Mononuclear cell (primary cell): ENCODE results near the gene CSMD2. TPM values are rescaled to one million over a fixed set of nuclear protein-coding genes. Genes with fewer than 3 reads are reported as not detected.

ENCODE experiments used
- H3K27me3 ChIP-seq: 2 replicates; pipeline ENCODE4 v1.6.0; 2011; ENCODE audit warnings: low read length, control low read depth; ENCODE audit not compliant: insufficient read depth
- H3K4me1 ChIP-seq: 2 replicates; pipeline ENCODE4 v1.5.1; 2011; ENCODE audit warnings: mild to moderate bottlenecking, low read length, control low read depth; ENCODE audit not compliant: insufficient read depth
- H3K4me3 ChIP-seq: 2 replicates; pipeline ENCODE4 v1.5.1; 2011; ENCODE audit warnings: mild to moderate bottlenecking, low read length, moderate library complexity
- H3K9me3 ChIP-seq: 2 replicates; pipeline ENCODE4 v1.5.1; 2011; ENCODE audit warnings: low read depth, mild to moderate bottlenecking, control low read depth, low read length
- total RNA-seq: library from RNA; depleted of rRNA; stranded (reverse); fragments of >200 nt; gene quantifications from one replicate; pipeline ENCODE4 v1.2.3, GENCODE V29; 2012

Gene CSMD2
- total RNA-seq, 1 donor = not detected

DNA sequence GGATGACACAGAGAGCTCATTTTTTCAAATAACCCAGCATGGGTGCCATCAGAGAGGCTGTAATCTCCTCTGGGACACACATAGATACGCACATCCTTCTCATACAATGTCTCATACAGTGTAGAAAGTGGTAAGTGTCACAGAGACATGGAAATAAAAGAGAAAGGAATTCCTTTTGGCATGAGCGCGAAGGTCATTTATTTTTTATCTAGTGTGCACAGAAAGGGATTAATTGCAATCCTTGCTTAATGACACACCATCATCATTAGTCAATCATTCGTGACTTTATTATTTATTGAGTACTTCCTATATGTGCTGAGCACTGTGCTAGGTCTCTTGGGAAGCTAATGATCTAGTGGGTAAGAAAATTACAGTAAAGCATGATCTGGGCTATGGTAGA lies 687.6 kb downstream of the CSMD2 start:
- Histone ChIP-seq H3K9me3 (no peaks in the 10 kb centered on the region), H3K4me1 (peaks cover 4% of the 10 kb centered on the region), H3K4me3 (no peak overlapping the region), H3K27me3 (no peaks in the 10 kb centered on the region)

- Histone ChIP-seq H3K4me1 (peaks cover 19% of the 10 kb centered on the region), H3K9me3 (no peaks in the 10 kb centered on the region), H3K27me3 (no peaks in the 10 kb centered on the region), H3K4me3 (no peak overlapping the region)
Observed at GRCh38 chr1:33473900-33474299, 691.1 kb downstream of the CSMD2 start.

GRCh38 chr1:33472269-33472980 lies 692.6 kb downstream of the CSMD2 start, which contains the start of gene ZSCAN20:
Gene ZSCAN20, plus strand, starts transcription at chr1:33472645. Its CDS starts 6,644 bp downstream, at chr1:33479289.
- Histone ChIP-seq H3K9me3 (no peaks in the 10 kb centered on the region), H3K27me3 (no peaks in the 10 kb centered on the region), H3K4me1 (peaks cover 19% of the 10 kb centered on the region), H3K4me3 (peak within 1 kb of the TSS; percentile 47)

DNA sequence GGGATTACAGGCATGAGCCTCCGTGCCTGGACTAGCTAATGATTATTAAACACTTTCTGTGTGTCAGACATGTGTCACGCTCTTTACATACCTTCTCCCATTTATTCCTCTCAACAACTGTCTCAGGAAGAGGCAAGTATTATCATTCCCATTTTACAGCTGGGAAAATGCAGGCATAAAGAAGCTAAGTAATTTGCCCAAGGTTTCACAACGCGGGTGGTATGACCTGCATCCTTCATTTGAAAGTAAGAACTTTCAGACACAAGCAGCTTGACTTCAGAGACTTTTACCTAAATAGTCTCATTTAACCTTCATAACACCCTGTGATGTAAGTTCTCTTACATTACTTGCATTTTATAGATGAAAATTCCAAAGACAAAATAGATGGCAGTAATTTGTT lies 693.6 kb downstream of the CSMD2 start:
- no peak overlapping the region for H3K4me3 ChIP-seq
- H3K9me3 ChIP-seq = no peaks in the 10 kb centered on the region
- H3K4me1 ChIP-seq = peaks cover 19% of the 10 kb centered on the region
- no peaks in the 10 kb centered on the region for H3K27me3 ChIP-seq

- Histone ChIP-seq H3K4me3 (no peak overlapping the region), H3K9me3 (no peaks in the 10 kb centered on the region), H3K4me1 (peaks cover 19% of the 10 kb centered on the region), H3K27me3 (no peaks in the 10 kb centered on the region)
Observed at GRCh38 chr1:33470495-33471012, 694.5 kb downstream of the CSMD2 start.

- no peaks in the 10 kb centered on the region for H3K9me3 ChIP-seq
- H3K27me3 ChIP-seq = no peaks in the 10 kb centered on the region
- no peak overlapping the region for H3K4me3 ChIP-seq
- peaks cover 19% of the 10 kb centered on the region for H3K4me1 ChIP-seq
Observed at GRCh38 chr1:33469691-33470090, 695.3 kb downstream of the CSMD2 start.

DNA sequence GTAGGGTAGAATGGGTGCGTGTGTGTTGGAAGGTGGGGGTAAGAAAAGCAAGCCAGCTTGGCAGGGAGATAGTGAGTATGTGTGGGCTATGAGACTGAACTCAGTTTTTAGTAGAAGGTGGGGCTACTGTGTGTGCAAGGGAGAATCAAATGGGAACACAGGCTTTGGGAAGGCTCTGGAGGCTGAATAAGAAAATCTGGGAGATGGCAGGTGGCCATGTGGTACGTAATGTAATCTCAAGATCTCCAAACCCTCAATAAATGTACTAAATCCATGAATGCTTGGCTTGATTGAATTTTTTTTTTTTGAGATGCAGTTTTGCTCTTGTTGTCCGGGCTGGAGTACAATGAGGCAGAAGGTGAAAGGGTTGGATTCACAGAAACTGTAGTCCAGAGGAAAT lies 696.1 kb downstream of the CSMD2 start:
- no peaks in the 10 kb centered on the region for H3K9me3 ChIP-seq
- peaks cover 19% of the 10 kb centered on the region for H3K4me1 ChIP-seq
- no peak overlapping the region for H3K4me3 ChIP-seq
- H3K27me3 ChIP-seq = no peaks in the 10 kb centered on the region

- no peak overlapping the region for H3K4me3 ChIP-seq
- H3K4me1 ChIP-seq = peaks cover 19% of the 10 kb centered on the region
- H3K27me3 ChIP-seq = no peaks in the 10 kb centered on the region
- no peaks in the 10 kb centered on the region for H3K9me3 ChIP-seq
Observed at GRCh38 chr1:33468531-33468930, 696.5 kb downstream of the CSMD2 start.

GRCh38 chr1:33468011-33468410 lies 697.0 kb downstream of the CSMD2 start:
- H3K27me3 ChIP-seq = no peaks in the 10 kb centered on the region

GRCh38 chr1:33466159-33466558 lies 698.9 kb downstream of the CSMD2 start:
- no peaks in the 10 kb centered on the region for H3K27me3 ChIP-seq
- H3K9me3 ChIP-seq = no peaks in the 10 kb centered on the region
- no peak overlapping the region for H3K4me3 ChIP-seq
- peaks cover 29% of the 10 kb centered on the region for H3K4me1 ChIP-seq

More at GRCh38 chr1:33468011-33468410, 697.0 kb downstream of the CSMD2 start:
- Histone ChIP-seq H3K9me3 (no peaks in the 10 kb centered on the region), H3K4me1 (peaks cover 21% of the 10 kb centered on the region), H3K4me3 (no peak overlapping the region)

- Histone ChIP-seq H3K27me3 (no peaks in the 10 kb centered on the region), H3K9me3 (no peaks in the 10 kb centered on the region), H3K4me1 (peaks cover 32% of the 10 kb centered on the region), H3K4me3 (no peak overlapping the region)
Observed at GRCh38 chr1:33465316-33465715, 699.7 kb downstream of the CSMD2 start.

- Histone ChIP-seq H3K27me3 (no peaks in the 10 kb centered on the region), H3K4me3 (no peak overlapping the region), H3K9me3 (no peaks in the 10 kb centered on the region), H3K4me1 (peaks cover 37% of the 10 kb centered on the region)
Observed at GRCh38 chr1:33464552-33464951, 700.5 kb downstream of the CSMD2 start.

Other genes with a start within 250 kb of the CSMD2 start
- not detected for gene C1orf94, start 11.7 kb upstream of the CSMD2 start, total RNA-seq